ENCODE results near the gene PIK3CD. TPM values are rescaled to one million over a fixed set of nuclear protein-coding genes. Genes with fewer than 3 reads are reported as not detected.

PIK3CD gene
- total and polyA plus RNA-seq, 2 donors (not counting 3 experiments of a cell fraction or from before 2014, with no cell fraction given), result 3.5 to 5.2 TPM

GRCh38 chr1:9714257-9714718 lies 62.8 kb downstream of the PIK3CD start:
- dilution Hi-C loops (cut with MboI; ENCODE audit: extremely low pct_ligation_motif_present, low sequenced_read_pairs) (no loop called here), intact Hi-C loops (cut with micrococcal nuclease) (no loop called here)
- TF ChIP-seq EZH2 (IDR thresholded peaks at IDR 0.05; ENCODE audit: borderline replicate concordance, low read depth, low read length, severe bottlenecking) (no peak), GATA2 (IDR thresholded peaks at IDR 0.05; ENCODE audit: insufficient read depth, insufficient read length, low read depth, low read length) (no peak), JUN (IDR thresholded peaks at IDR 0.05; ENCODE audit: borderline replicate concordance, insufficient read depth, insufficient read length, low read depth) (no peak), POLR2AphosphoS5 (IDR thresholded peaks at IDR 0.05; ENCODE audit: insufficient read depth, low read depth, low read length) (no peak), MYC (IDR thresholded peaks at IDR 0.05; ENCODE audit: low read depth, low read length) (no peak), CTCF (IDR thresholded peaks at IDR 0.05; ENCODE audit: extremely low read depth in 1 of 2, insufficient read depth in 1 of 2, low read depth in 1 of 2, low read length in 2 of 2) (no peak), POLR2A (IDR thresholded peaks at IDR 0.05; ENCODE audit: low read depth, low read length) (no peak), FOS (IDR thresholded peaks at IDR 0.05; ENCODE audit: borderline replicate concordance, insufficient read depth, low read length) (no peak), MAX (IDR thresholded peaks at IDR 0.05; ENCODE audit: insufficient read depth, insufficient read length) (no peak)
- H3K9me1 ChIP-seq (replicated peaks; ENCODE audit: control insufficient read depth, extremely low read depth, insufficient read depth, low read length), result no peaks in the 10 kb centered on the region
- no peaks in the 10 kb centered on the region for H3K79me2 ChIP-seq (ENCODE audit: control insufficient read depth, insufficient read depth, low read length)
- POLR2A ChIA-PET, result no interaction called here
- no peaks in the 10 kb centered on the region for H3K4me1 ChIP-seq (ENCODE audit: control insufficient read depth, extremely low read depth, insufficient read depth, low read length)
- no peaks in the 10 kb centered on the region for H4K20me1 ChIP-seq (replicated peaks; ENCODE audit: control insufficient read depth, extremely low read depth, insufficient read depth, low read length)
- H3K9me3 ChIP-seq (replicated peaks; ENCODE audit: control insufficient read depth, insufficient read depth, low read length), result no peaks in the 10 kb centered on the region
- FAIRE-seq (no peak), DNase-seq (ENCODE audit: low read depth, low spot score) (no peak)
- H3K4me2 ChIP-seq (ENCODE audit: insufficient read depth, low read length), result no peak overlapping the region
- CTCF ChIA-PET, result interaction anchor here (1.4 to 3.2 kb wide), 3 partner anchors 11 to 20 kb away, joined by 3 to 10 read pairs (median 4); no protein-coding TSS in a partner anchor
- no peaks in the 10 kb centered on the region for H3K27me3 ChIP-seq (ENCODE audit: control insufficient read depth in 2 of 2, insufficient read depth in 2 of 2, low read length in 2 of 2)
- no TSS peak for BruUV-seq (replicated peaks)
- H2AFZ ChIP-seq (ENCODE audit: low read depth, low read length), result no peak overlapping the region
- H3K27ac ChIP-seq (ENCODE audit: insufficient read depth, low read depth, low read length), result no peak overlapping the region
- H3K36me3 ChIP-seq (ENCODE audit: control insufficient read depth in 2 of 2, extremely low read depth in 1 of 2, insufficient read depth in 2 of 2, low read length in 2 of 2), result no peaks in the 10 kb centered on the region
- no peak overlapping the region for H3K9ac ChIP-seq (replicated peaks; ENCODE audit: extremely low read depth, insufficient read depth, low read length)
- no peak overlapping the region for H3K4me3 ChIP-seq (replicated peaks in 1 of 3; ENCODE audit: insufficient read depth in 1 of 3, low read depth in 1 of 3, low read length in 3 of 3)
